ENCODE data around the gene UPF1. TPM values are rescaled to one million over a fixed set of nuclear protein-coding genes. Genes with fewer than 3 reads are reported as not detected.
"Not testable (repeated sequence)": the region's sequence is repeated elsewhere in the genome, so short reads cannot be mapped to it uniquely, and the experiment has no call there.

The UPF1 gene
- total RNA-seq, 1 donor from 2014 or later = 69.8 TPM

DNA sequence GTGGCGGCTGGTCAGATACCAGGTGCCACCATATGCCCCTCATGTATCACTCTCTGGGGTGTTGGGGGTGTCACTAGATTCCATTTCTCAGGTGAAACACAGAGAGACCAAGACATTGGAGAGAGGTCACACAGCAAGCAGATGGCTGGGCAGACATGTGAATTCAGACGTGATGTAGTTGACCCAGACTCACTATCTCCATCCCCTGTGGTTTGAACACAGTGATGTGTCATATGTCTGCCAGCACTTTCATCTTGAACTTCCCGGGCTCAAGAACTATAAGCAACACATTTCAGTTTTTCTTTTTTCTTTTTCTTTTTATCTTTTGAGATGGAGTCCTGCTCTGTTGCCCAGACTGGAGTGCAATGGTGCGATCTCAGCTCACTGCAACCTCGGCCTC is 16.1 kb upstream of the UPF1 start:
- Histone ChIP-seq H2AFZ (replicated peaks) (no peak overlapping the region), H3K36me3 (no peaks in the 10 kb centered on the region), H3K4me3 (no peak overlapping the region), H3F3A (ENCODE audit: low read depth) (no peaks in the 10 kb centered on the region), H3K9ac (no peak overlapping the region), H3K4me1 (no peaks in the 10 kb centered on the region), H3K27me3 (peaks cover 50% of the 10 kb centered on the region), H3K9me3 (ENCODE audit: low read depth) (no peaks in the 10 kb centered on the region), H3K79me2 (ENCODE audit: low read depth) (no peaks in the 10 kb centered on the region), H3K27ac (no peak overlapping the region), H3K4me2 (no peak overlapping the region), H4K20me1 (ENCODE audit: low read depth) (no peaks in the 10 kb centered on the region)
- Mint-ChIP-seq H3K36me3 (no peaks in the 10 kb centered on the region), H3K4me1 (no peaks in the 10 kb centered on the region), H3K9me3 (no peaks in the 10 kb centered on the region), H3K27ac (no peak overlapping the region), H3K4me3 (peak overlapping the region; percentile 33), H3K27me3 (ENCODE audit: insufficient read depth, low read depth) (peaks cover 2% of the 10 kb centered on the region)
- TF ChIP-seq EZH2 (IDR thresholded peaks at IDR 0.05) (no peak), EZH2phosphoT487 (IDR thresholded peaks at IDR 0.05) (no peak)
- TF ChIP-seq, protein P1, sequence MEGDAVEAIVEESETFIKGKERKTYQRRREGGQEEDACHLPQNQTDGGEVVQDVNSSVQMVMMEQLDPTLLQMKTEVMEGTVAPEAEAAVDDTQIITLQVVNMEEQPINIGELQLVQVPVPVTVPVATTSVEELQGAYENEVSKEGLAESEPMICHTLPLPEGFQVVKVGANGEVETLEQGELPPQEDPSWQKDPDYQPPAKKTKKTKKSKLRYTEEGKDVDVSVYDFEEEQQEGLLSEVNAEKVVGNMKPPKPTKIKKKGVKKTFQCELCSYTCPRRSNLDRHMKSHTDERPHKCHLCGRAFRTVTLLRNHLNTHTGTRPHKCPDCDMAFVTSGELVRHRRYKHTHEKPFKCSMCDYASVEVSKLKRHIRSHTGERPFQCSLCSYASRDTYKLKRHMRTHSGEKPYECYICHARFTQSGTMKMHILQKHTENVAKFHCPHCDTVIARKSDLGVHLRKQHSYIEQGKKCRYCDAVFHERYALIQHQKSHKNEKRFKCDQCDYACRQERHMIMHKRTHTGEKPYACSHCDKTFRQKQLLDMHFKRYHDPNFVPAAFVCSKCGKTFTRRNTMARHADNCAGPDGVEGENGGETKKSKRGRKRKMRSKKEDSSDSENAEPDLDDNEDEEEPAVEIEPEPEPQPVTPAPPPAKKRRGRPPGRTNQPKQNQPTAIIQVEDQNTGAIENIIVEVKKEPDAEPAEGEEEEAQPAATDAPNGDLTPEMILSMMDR (IDR thresholded peaks at IDR 0.05) = no peak
- DNase-seq (ENCODE audit: low spot score) = no peak

DNA sequence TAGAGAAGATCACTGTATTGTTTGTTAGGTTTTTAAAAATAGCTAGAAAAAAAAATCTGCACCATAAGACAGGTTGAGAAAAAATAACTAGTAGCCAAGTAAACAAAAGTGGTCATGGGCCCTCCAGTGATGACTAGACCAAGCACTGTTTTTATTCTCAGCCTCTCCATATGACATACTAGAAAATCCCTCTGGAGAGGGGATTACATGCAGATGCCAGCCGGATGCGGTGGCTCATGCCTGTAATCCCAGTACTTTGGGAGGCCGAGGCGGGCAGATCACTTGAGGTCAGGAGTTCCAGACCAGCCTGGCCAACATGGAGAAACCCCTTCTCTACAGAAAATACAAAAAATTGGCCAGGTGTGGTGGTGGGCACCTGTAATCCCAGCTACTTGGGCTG is 15.1 kb upstream of the UPF1 start:
- not testable (repeated sequence) for H4K20me1 ChIP-seq (ENCODE audit: low read depth); H3K4me1 Mint-ChIP-seq; H3K9me3 ChIP-seq (ENCODE audit: low read depth); H2AFZ ChIP-seq (replicated peaks); H3K36me3 ChIP-seq; H3K79me2 ChIP-seq (ENCODE audit: low read depth); H3K4me3 ChIP-seq; H3K27ac Mint-ChIP-seq; H3K9me3 Mint-ChIP-seq; H3K27me3 Mint-ChIP-seq (ENCODE audit: insufficient read depth, low read depth); H3F3A ChIP-seq (ENCODE audit: low read depth); H3K27ac ChIP-seq; H3K4me2 ChIP-seq; H3K4me1 ChIP-seq; DNase-seq (ENCODE audit: low spot score); H3K9ac ChIP-seq; H3K36me3 Mint-ChIP-seq
- peak overlapping the region; percentile 15 for H3K4me3 Mint-ChIP-seq
- H3K27me3 ChIP-seq = peaks cover 48% of the 10 kb centered on the region

DNA sequence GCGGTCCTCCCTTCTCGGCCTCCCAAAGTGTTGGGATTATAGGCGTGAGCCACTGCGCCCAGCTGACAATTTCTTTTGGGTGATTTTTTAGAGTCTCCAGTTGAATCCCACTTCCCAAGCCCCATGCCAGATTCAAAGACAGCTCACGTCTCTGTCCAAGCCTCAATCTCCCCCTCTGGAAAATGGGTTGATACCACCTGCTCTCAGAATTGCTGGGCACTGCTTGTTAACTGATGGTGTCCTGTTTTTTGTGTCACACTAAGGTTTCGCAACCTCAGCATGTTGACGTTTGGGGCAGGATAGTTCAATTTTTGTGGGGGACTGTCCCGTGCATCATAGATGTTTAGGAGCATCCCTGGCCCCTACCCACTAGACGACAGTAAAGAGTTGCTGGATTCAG is 14.2 kb upstream of the UPF1 start:
- H3K27me3 Mint-ChIP-seq (ENCODE audit: insufficient read depth, low read depth) = peaks cover 2% of the 10 kb centered on the region

DNA sequence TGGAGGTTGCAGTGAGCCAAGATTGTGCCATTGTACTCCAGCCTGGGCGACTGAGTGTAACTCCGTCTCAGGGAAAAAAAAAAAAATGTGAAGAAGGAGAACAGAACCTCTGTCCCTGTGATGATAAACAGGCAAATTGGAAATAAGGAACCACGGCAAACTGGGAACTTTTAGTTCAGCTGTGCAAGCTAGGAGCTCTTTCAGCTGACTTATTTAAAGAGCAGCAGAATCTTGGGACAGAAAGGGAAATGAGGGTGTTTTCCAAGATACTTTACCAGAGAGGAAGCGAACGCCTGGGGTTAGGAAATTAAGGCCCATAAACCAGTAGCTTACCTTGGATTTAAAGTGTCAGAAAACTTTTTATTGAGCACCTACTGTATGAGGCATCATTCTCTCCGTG is 3.0 kb upstream of the UPF1 start:
- Mint-ChIP-seq H3K9me3 (peaks cover 13% of the 10 kb centered on the region), H3K4me1 (peaks cover 11% of the 10 kb centered on the region), H3K27me3 (ENCODE audit: insufficient read depth, low read depth) (peaks cover 15% of the 10 kb centered on the region), H3K4me3 (no peak overlapping the region), H3K27ac (no peak overlapping the region), H3K36me3 (peaks cover under 1% of the 10 kb centered on the region)
- H3K4me2 ChIP-seq = no peak overlapping the region
- no peak overlapping the region for H3K9ac ChIP-seq
- no peak overlapping the region for H3K4me3 ChIP-seq
- H2AFZ ChIP-seq (replicated peaks) = no peak overlapping the region
- peaks cover 7% of the 10 kb centered on the region for H3K4me1 ChIP-seq
- H4K20me1 ChIP-seq (ENCODE audit: low read depth) = peaks cover 15% of the 10 kb centered on the region
- DNase-seq (ENCODE audit: low spot score) = no peak
- H3K27ac ChIP-seq = no peak overlapping the region
- no peaks in the 10 kb centered on the region for H3K36me3 ChIP-seq
- H3F3A ChIP-seq (ENCODE audit: low read depth) = peaks cover 3% of the 10 kb centered on the region
- H3K9me3 ChIP-seq (ENCODE audit: low read depth) = no peaks in the 10 kb centered on the region
- peaks cover 47% of the 10 kb centered on the region for H3K27me3 ChIP-seq
- TF ChIP-seq EZH2phosphoT487 (IDR thresholded peaks at IDR 0.05) = no peak
- no peak for TF ChIP-seq EZH2 (IDR thresholded peaks at IDR 0.05)
- TF ChIP-seq, protein P1 (IDR thresholded peaks at IDR 0.05) = no peak
- H3K79me2 ChIP-seq (ENCODE audit: low read depth) = peaks cover 19% of the 10 kb centered on the region

More for the DNA sequence above, 14.2 kb upstream of the UPF1 start:
- Histone ChIP-seq H3K4me2 (no peak overlapping the region), H3K4me3 (no peak overlapping the region), H3K9me3 (ENCODE audit: low read depth) (no peaks in the 10 kb centered on the region), H4K20me1 (ENCODE audit: low read depth) (no peaks in the 10 kb centered on the region), H2AFZ (replicated peaks) (no peak overlapping the region), H3K79me2 (ENCODE audit: low read depth) (no peaks in the 10 kb centered on the region), H3K36me3 (no peaks in the 10 kb centered on the region), H3K27ac (no peak overlapping the region), H3F3A (ENCODE audit: low read depth) (no peaks in the 10 kb centered on the region), H3K9ac (no peak overlapping the region), H3K27me3 (peaks cover 46% of the 10 kb centered on the region), H3K4me1 (no peaks in the 10 kb centered on the region)
- no peaks in the 10 kb centered on the region for H3K36me3 Mint-ChIP-seq
- TF ChIP-seq EZH2 (IDR thresholded peaks at IDR 0.05) (no peak), EZH2phosphoT487 (IDR thresholded peaks at IDR 0.05) (no peak)
- TF ChIP-seq, protein P1 (IDR thresholded peaks at IDR 0.05) = no peak
- DNase-seq (ENCODE audit: low spot score) = no peak
- no peaks in the 10 kb centered on the region for H3K4me1 Mint-ChIP-seq
- no peak overlapping the region for H3K4me3 Mint-ChIP-seq
- no peaks in the 10 kb centered on the region for H3K9me3 Mint-ChIP-seq
- no peak overlapping the region for H3K27ac Mint-ChIP-seq
